ENCODE data around the gene REPS1.
"Not testable (repeated sequence)": the region's sequence is repeated elsewhere in the genome, so short reads cannot be mapped to it uniquely, and the experiment has no call there.

The REPS1 gene

GRCh38 chr6:138966870-138967269 is 21.2 kb downstream of the REPS1 start:
- FAIRE-seq: no peak

GRCh38 chr6:138965971-138966370 is 22.1 kb downstream of the REPS1 start:
- FAIRE-seq: no peak

- FAIRE-seq: no peak
Measured at GRCh38 chr6:138965291-138965874, 22.7 kb downstream of the REPS1 start.

- no peak for FAIRE-seq
Measured at GRCh38 chr6:138964012-138964411, 24.0 kb downstream of the REPS1 start.

GRCh38 chr6:138963531-138963930 is 24.5 kb downstream of the REPS1 start:
- no peak for FAIRE-seq

GRCh38 chr6:138963119-138963518 is 24.9 kb downstream of the REPS1 start:
- FAIRE-seq: no peak

- FAIRE-seq: no peak
Measured at GRCh38 chr6:138959521-138959920, 28.5 kb downstream of the REPS1 start.

GRCh38 chr6:138958595-138958994 is 29.5 kb downstream of the REPS1 start:
- FAIRE-seq: no peak

- FAIRE-seq: no peak
Measured at GRCh38 chr6:138957903-138958302, 30.1 kb downstream of the REPS1 start.

- FAIRE-seq: no peak
Measured at GRCh38 chr6:138957484-138957883, 30.6 kb downstream of the REPS1 start.

- FAIRE-seq: no peak
Measured at GRCh38 chr6:138956244-138956924, 31.7 kb downstream of the REPS1 start.

- no peak for FAIRE-seq
Measured at GRCh38 chr6:138955262-138955661, 32.8 kb downstream of the REPS1 start.

- no peak for FAIRE-seq
Measured at GRCh38 chr6:138953451-138953850, 34.6 kb downstream of the REPS1 start.

GRCh38 chr6:138948546-138949179 is 39.4 kb downstream of the REPS1 start:
- FAIRE-seq: no peak

GRCh38 chr6:138948004-138948403 is 40.0 kb downstream of the REPS1 start:
- no peak for FAIRE-seq

GRCh38 chr6:138945354-138945753 is 42.7 kb downstream of the REPS1 start:
- no peak for FAIRE-seq

- no peak for FAIRE-seq
Measured at GRCh38 chr6:138944412-138944811, 43.6 kb downstream of the REPS1 start.

- no peak for FAIRE-seq
Measured at GRCh38 chr6:138943089-138943625, 44.9 kb downstream of the REPS1 start.

GRCh38 chr6:138936873-138937272 is 51.2 kb downstream of the REPS1 start:
- FAIRE-seq: not testable (repeated sequence)

- FAIRE-seq: no peak
Measured at GRCh38 chr6:138931660-138932059, 56.4 kb downstream of the REPS1 start.

- FAIRE-seq: no peak
Measured at GRCh38 chr6:138926579-138926978, 61.5 kb downstream of the REPS1 start.

- no peak for FAIRE-seq
Measured at GRCh38 chr6:138925806-138926205, 62.2 kb downstream of the REPS1 start.

GRCh38 chr6:138923561-138923960 is 64.5 kb downstream of the REPS1 start:
- no peak for FAIRE-seq

GRCh38 chr6:138920906-138921305 is 67.1 kb downstream of the REPS1 start:
- no peak for FAIRE-seq
